RCC 7860 (cell line): ENCODE measurements around the gene TAS1R2.
"Not testable (repeated sequence)": the region's sequence is repeated elsewhere in the genome, so short reads cannot be mapped to it uniquely, and the experiment has no call there.

Source experiments
- DNase-seq: peaks from one replicate; pipeline ENCODE4 v3.0.0-alpha.2; 2015; ENCODE audit warnings: low spot score
- FAIRE-seq: peaks from 2 replicates; lab custom pipeline; 2012; peaks lifted over from hg19 to GRCh38; lab: Jason Lieb, UNC

Gene TAS1R2

DNA sequence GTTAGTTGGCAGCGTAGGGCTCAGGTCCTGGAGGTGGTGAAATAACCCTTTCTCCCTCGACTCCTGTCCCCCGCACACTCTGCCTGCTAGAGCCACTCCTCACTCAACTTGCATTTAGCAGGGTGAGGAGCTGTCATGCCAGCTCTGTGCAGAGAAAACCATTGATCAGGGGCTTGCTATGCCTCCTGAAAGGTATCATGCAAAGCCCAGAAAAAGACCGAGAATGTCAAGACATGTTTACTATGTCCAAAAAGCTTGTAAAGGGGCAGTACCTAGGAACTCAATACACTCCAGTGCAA lies 24.9 kb upstream of the TAS1R2 start:
- DNase-seq (no peak), FAIRE-seq (no peak)

DNA sequence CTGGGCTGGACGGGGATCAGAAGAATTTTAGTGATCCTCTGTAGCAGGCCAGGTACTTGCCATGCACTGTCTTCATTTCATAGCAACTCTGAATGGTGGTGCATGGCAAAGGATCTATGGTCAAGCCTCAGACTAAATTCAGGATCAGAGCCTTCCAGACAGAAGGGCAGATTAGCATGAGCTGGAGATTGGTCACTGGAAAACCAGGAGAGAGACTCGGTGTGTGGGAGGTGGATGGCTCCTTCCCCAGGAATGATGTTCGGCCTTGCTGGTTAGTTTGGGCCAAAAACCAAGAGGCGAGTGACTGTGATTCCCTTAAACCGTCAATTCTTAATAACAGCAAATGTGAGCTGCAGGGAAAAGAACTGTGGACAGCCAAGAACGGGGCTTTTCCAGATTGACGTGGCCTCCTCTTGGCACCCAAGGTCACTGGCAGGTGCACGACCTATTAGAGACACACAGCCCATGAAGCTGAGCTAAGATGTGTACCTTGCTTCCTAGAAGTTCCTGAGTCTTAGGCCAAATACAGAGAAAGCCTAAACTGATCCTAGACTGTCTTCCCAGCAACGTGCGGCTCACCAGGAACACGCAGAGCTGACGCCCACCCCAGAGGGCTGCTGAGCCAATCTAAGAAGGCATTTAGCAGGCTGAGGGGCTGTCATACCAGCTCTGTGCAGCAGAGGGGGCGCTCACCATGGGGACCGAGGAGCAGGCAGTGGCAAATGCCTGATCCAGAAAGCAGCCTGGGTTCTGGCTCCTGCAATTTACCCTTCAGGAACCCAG lies 24.4 kb upstream of the TAS1R2 start:
- no peak for FAIRE-seq
- peak; percentile 39 for DNase-seq

GRCh38 chr1:18883079-18883478 lies 23.6 kb upstream of the TAS1R2 start:
- DNase-seq (no peak), FAIRE-seq (no peak)

- DNase-seq (peak; percentile 65), FAIRE-seq (peak; percentile 4)
Observed at GRCh38 chr1:18882486-18882885, 23.0 kb upstream of the TAS1R2 start.

- FAIRE-seq (no peak), DNase-seq (no peak)
Observed at GRCh38 chr1:18881642-18882431, 22.4 kb upstream of the TAS1R2 start.

DNA sequence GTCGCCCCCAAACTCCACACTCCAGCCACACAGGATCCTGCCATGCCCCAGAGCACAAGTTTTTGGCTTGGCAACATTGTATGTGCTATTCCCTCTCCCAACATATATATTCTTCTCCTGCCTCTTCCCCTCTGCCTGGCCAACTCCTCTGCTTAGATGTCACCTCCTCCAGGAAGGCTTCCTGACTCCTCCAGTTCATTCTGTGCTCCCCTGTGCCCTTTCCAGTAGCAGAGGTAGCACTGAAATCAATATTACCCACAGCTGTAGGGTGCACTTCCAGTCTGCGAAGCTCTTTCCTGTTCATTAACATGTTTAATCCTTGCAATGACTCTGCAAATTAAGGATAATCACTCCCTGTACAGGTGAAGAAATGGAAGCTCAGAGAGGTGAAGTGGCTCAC lies 21.7 kb upstream of the TAS1R2 start:
- no peak for FAIRE-seq
- DNase-seq, result no peak

DNA sequence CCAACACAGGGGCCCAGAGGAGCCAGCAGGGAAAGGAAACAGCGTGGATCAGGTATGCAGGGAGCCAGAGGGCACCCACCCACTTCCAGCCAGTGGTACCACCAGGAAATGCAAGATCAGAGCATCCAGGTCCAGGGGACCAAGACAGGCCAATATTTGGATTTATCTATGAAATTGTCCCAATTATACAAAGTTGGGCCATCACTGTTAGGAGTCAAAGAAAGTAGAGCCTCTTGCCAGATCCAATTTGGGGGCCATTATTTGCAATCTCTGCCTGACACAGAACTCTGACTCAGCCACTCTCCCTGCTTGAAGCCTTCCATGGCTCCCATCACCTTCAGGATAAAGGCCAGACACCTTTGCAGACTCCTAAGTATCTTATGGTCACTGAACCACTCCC lies 21.1 kb upstream of the TAS1R2 start:
- FAIRE-seq, result no peak

DNA sequence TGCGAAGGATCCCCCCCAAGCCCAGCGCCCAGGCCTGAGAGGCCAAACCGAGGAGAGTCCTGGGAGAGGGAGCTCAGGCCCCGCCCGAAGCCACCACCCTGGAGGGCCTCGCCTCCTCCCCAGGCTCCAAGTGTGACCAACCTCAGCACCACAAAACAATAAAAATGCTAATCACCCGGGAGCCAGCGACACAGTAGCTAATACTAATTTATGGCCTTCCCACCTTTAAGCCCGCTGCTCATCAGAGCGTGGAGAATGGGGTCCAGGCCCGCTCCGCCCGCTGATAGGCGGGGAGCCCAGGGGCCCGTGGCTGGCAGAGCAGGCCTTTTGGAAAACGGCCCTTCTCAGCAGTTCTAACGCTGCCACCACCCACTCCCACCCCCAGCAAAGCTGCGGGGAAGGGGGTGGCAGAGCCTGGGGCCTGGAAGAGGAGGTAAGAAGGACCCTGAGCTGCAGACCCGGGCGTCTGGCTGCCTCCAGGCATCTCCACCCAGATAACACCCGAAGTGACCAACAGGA lies 20.4 kb upstream of the TAS1R2 start:
- DNase-seq (no peak), FAIRE-seq (no peak)

More for the DNA sequence above, 21.1 kb upstream of the TAS1R2 start:
- no peak for DNase-seq

DNA sequence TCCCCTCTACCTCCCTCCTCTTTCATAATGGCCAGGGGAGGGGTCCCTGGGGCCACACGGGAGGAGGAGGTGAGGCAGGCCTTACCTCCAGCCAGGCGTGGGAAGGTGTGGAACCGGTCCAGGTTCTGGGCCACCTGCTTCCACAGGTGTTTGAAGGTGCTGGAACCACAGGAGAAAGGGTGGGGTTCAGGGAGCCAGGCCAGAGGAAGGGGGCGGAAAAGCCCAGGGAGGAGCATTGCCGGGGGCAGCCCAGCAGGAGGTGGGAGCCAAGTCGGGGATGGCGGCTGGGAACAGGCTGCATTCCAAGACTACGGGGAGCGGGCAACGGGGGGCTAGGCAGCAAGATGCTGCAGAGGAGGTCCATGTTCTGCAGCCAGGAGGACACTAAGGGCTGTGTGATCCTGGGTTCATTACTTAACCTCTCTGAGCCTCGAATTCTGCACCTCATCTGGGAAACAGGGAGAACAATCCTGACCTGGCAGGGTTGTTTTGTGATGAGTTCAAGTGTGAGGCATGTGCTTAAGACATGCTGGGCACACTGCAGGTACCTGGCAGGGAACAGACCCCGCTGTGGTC lies 19.8 kb upstream of the TAS1R2 start:
- DNase-seq (no peak), FAIRE-seq (no peak)

- FAIRE-seq (no peak), DNase-seq (no peak)
Observed at GRCh38 chr1:18878538-18879214, 19.2 kb upstream of the TAS1R2 start.

- FAIRE-seq, result no peak
Observed at GRCh38 chr1:18877282-18877681, 17.8 kb upstream of the TAS1R2 start.

GRCh38 chr1:18876210-18876609 lies 16.8 kb upstream of the TAS1R2 start:
- no peak for FAIRE-seq
- no peak for DNase-seq

More at GRCh38 chr1:18877282-18877681, 17.8 kb upstream of the TAS1R2 start:
- DNase-seq, result no peak

- FAIRE-seq (no peak), DNase-seq (no peak)
Observed at GRCh38 chr1:18875796-18876128, 16.3 kb upstream of the TAS1R2 start.

DNA sequence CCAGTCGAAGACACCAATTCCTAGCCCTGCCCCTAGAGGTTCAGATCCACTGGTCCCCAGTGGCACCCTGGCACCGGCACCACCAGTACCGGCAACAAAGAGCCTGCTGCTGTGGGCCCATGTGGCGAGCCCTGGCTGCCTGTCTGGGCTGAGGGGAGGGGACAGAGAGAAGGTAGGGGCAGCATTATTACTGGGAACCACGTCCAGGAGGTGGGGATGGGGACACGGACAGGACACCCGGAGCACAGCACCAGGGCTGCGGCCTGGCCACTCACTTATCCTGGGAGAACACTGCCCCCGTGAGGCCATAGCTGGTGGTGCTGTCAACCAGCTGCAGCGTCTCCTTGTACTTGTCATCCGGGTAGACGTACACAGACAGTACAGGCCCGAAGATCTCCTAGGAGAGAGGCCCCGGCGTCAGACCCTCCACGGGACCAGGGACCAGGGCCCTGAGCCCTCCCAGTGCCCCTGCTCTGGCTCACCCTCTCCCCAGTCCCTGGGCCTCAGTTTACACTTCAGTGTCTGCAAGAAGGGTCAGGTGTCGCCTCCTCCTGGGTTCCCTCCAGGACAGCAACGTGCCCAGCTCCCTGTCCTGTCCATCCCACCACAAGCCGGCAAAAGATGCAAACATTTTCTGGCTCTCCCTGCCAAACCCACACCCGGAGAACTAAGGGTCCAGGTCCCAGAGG lies 15.8 kb upstream of the TAS1R2 start:
- DNase-seq, result peak; percentile 57
- no peak for FAIRE-seq

DNA sequence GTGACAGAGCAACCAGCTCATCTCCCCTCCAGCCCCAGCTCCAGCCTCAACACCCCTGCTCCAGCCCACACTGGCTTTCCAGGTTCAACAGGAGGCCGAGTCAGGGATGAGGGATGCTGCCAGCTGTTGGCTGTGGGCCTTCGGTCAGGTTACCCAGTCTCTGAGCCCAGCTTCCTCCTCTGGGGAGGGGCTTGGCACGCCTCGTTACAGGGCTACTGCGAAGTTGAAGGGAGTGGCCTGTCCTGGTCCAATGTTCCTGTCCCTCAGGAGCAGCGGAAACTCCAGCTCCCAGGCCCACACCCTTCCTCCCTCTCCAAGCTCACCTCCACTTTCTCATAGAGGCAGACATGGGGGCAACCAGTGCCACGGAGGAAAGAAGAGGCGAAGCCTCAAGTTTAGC lies 15.1 kb upstream of the TAS1R2 start:
- no peak for FAIRE-seq

DNA sequence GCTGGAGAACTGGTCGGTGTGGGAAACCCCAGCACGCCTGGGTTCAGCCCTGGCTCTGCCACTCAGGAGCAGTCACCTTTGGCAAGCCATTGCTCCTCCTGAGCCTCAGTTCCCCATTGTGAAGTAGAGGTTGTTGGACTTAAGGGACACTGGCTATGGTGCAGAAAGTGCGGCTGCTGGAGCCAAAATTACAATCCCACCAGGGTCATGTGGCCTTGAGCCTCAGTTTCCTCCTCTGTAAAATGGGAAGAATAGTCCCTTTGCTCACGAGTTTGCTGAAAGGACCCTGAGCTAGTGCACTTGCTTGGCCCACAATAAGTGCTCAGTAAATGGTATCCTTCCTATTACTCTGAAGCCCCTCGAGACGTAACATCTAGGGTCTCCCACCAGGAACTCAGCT lies 14.6 kb upstream of the TAS1R2 start:
- FAIRE-seq (no peak), DNase-seq (no peak)

More for the DNA sequence above, 15.1 kb upstream of the TAS1R2 start:
- no peak for DNase-seq

- FAIRE-seq, result no peak
Observed at GRCh38 chr1:18872071-18872611, 12.7 kb upstream of the TAS1R2 start.

DNA sequence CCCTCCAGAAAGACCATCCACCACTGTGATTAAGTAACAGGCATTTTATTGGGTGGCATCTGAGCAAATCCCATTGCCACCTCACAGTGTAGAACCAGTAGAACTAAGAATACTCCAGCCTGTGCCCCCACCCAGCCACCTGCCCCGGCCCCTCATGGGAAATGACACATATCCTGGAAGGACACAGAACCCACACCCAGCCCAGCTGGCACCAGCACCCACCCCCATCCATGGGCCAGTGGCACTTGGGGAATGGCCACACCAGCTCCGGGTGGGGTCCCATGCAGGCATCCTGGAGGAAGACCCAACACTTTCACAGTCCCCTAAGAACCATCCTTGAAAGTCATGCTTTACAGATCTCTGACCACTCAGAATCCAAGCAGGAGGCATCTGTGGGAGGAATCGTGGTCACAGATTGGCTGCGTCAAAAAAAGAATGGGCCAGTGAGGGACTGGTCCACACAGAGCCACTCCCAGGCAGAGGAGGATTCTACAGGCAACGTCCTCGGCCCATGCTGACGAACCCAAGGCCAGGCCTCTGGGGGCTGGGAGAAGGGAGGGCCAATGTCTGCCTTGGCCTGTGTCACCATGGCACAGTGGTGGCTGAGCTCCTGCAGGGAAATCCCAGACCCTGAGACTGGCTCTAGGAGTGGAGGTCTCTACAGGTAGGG lies 12.1 kb upstream of the TAS1R2 start:
- FAIRE-seq, result no peak
- no peak for DNase-seq

More at GRCh38 chr1:18872071-18872611, 12.7 kb upstream of the TAS1R2 start:
- DNase-seq, result no peak

GRCh38 chr1:18870957-18871356 lies 11.5 kb upstream of the TAS1R2 start:
- no peak for DNase-seq
- no peak for FAIRE-seq

DNA sequence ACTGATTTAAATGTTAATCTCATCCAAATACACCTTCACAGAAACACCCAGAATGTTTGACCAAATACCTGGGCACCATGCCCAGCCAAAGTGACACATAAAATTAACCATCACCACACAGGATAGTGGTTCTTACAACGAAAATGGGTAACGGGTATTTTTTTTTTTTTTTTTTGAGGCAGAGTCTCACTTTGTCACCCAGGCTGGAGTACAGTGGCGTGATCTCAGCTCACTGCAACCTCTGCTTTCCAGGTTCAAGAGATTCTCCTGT lies 11.1 kb upstream of the TAS1R2 start:
- not testable (repeated sequence) for FAIRE-seq, DNase-seq
